Measurements from ENCODE around the gene PARP12. TPM values are rescaled to one million over a fixed set of nuclear protein-coding genes. Genes with fewer than 3 reads are reported as not detected.

Gene PARP12
- total and polyA plus RNA-seq, 10 of the 15 experiments (the other 5 are each of a cell fraction or from before 2014, with no cell fraction given) = 0.98 to 51.8 (median 18.0) TPM

DNA sequence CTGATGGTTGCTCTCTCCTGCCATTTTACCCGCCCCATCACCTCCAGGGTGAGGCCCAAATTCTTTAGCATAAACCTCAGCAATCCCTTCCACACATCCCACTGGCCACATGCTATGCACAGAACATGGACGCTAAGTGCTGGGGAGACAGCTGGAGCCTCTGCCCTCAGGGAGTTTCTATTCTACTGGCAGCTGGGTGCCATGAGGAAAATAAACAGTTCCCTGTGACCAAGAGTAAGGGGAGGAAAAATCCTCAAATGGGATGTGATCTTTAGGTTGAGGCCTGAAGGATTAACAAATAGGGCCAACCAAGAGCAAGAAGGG lies 1.2 kb downstream of the PARP12 start:
- ChIA-PET POLR2A (interaction anchor here (1.3 kb wide), 1 partner anchor 114 kb away, joined by 3 read pairs; no protein-coding TSS in a partner anchor), CTCF (no interaction called here), RAD21 (ENCODE audit: unreplicated experiment) (interaction anchor here (1.9 kb wide), 1 partner anchor 116 kb away, joined by 5 read pairs; the partner anchor contains the start of gene KDM7A), SMC1A (ENCODE audit: uncharacterized antibody, unreplicated experiment) (no interaction called here)
- no peak for FAIRE-seq
- intact Hi-C loops (cut with micrococcal nuclease; ENCODE audit: unreplicated experiment) = no loop called here
- Histone ChIP-seq H4K20me1 (ENCODE audit: control insufficient read depth, insufficient read depth) (peaks cover 4% of the 10 kb centered on the region; the same call in 1 of the 2 replicates), H3K27ac (ENCODE audit: control insufficient read depth, insufficient read depth) (no peak overlapping the region), H2AFZ (ENCODE audit: control insufficient read depth, low read depth, low read length) (no peak overlapping the region), H3K27me3 (replicated peaks in 1 of 2; ENCODE audit: control insufficient read depth in 2 of 2, insufficient read depth in 2 of 2, low read length in 1 of 2) (no peaks in the 10 kb centered on the region; a peak in 1 of 4 replicates), H3K36me3 (ENCODE audit: control insufficient read depth in 2 of 2, insufficient read depth in 2 of 2, low read length in 1 of 2) (no peaks in the 10 kb centered on the region; a peak in 1 of 4 replicates), H3K4me2 (ENCODE audit: control insufficient read depth, insufficient read depth) (peak overlapping the region; percentile 93), H3K79me2 (ENCODE audit: control insufficient read depth, insufficient read depth, low read length) (peaks cover 11% of the 10 kb centered on the region), H3K9me3 (replicated peaks; ENCODE audit: control insufficient read depth, insufficient read depth, low read length) (peaks cover 7% of the 10 kb centered on the region), H3K4me3 (peak overlapping the region; percentile 74), H3K4me1 (ENCODE audit: control insufficient read depth, insufficient read depth, low read length) (peaks cover 11% of the 10 kb centered on the region), H3K9ac (ENCODE audit: control insufficient read depth, insufficient read depth, low read length) (peak overlapping the region; percentile 73)
- no peak for DNase-seq (ENCODE audit: low read depth, low spot score)
- no peak for ATAC-seq
- in situ Hi-C loops (cut with MboI) = no loop called here
- BruUV-seq (replicated peaks) = no TSS peak
- WGBS (ENCODE audit: insufficient coverage, insufficient replicate concordance, low lambda C conversion rate, missing lambda C conversion rate) = 96% methylated on average over 2 of the region's 2 CpGs
- no peak for TF ChIP-seq NFYB (IDR thresholded peaks at IDR 0.05; ENCODE audit: insufficient read depth, low read depth, low read length)
- TF ChIP-seq RELA (IDR thresholded peaks at IDR 0.05; ENCODE audit: borderline replicate concordance, partially characterized antibody) = no peak
- TF ChIP-seq, protein P1, sequence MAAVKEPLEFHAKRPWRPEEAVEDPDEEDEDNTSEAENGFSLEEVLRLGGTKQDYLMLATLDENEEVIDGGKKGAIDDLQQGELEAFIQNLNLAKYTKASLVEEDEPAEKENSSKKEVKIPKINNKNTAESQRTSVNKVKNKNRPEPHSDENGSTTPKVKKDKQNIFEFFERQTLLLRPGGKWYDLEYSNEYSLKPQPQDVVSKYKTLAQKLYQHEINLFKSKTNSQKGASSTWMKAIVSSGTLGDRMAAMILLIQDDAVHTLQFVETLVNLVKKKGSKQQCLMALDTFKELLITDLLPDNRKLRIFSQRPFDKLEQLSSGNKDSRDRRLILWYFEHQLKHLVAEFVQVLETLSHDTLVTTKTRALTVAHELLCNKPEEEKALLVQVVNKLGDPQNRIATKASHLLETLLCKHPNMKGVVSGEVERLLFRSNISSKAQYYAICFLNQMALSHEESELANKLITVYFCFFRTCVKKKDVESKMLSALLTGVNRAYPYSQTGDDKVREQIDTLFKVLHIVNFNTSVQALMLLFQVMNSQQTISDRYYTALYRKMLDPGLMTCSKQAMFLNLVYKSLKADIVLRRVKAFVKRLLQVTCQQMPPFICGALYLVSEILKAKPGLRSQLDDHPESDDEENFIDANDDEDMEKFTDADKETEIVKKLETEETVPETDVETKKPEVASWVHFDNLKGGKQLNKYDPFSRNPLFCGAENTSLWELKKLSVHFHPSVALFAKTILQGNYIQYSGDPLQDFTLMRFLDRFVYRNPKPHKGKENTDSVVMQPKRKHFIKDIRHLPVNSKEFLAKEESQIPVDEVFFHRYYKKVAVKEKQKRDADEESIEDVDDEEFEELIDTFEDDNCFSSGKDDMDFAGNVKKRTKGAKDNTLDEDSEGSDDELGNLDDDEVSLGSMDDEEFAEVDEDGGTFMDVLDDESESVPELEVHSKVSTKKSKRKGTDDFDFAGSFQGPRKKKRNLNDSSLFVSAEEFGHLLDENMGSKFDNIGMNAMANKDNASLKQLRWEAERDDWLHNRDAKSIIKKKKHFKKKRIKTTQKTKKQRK (IDR thresholded peaks at IDR 0.05; ENCODE audit: low read depth, low read length) = no peak
- no peak for TF ChIP-seq POU2F2 (IDR thresholded peaks at IDR 0.05; ENCODE audit: borderline replicate concordance, low read depth, low read length)
- TF ChIP-seq TCF7 (IDR thresholded peaks at IDR 0.05; ENCODE audit: borderline replicate concordance) = no peak
- TF ChIP-seq, protein P2, sequence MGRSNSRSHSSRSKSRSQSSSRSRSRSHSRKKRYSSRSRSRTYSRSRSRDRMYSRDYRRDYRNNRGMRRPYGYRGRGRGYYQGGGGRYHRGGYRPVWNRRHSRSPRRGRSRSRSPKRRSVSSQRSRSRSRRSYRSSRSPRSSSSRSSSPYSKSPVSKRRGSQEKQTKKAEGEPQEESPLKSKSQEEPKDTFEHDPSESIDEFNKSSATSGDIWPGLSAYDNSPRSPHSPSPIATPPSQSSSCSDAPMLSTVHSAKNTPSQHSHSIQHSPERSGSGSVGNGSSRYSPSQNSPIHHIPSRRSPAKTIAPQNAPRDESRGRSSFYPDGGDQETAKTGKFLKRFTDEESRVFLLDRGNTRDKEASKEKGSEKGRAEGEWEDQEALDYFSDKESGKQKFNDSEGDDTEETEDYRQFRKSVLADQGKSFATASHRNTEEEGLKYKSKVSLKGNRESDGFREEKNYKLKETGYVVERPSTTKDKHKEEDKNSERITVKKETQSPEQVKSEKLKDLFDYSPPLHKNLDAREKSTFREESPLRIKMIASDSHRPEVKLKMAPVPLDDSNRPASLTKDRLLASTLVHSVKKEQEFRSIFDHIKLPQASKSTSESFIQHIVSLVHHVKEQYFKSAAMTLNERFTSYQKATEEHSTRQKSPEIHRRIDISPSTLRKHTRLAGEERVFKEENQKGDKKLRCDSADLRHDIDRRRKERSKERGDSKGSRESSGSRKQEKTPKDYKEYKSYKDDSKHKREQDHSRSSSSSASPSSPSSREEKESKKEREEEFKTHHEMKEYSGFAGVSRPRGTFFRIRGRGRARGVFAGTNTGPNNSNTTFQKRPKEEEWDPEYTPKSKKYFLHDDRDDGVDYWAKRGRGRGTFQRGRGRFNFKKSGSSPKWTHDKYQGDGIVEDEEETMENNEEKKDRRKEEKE (IDR thresholded peaks at IDR 0.05) = no peak
- TF ChIP-seq, protein P3, sequence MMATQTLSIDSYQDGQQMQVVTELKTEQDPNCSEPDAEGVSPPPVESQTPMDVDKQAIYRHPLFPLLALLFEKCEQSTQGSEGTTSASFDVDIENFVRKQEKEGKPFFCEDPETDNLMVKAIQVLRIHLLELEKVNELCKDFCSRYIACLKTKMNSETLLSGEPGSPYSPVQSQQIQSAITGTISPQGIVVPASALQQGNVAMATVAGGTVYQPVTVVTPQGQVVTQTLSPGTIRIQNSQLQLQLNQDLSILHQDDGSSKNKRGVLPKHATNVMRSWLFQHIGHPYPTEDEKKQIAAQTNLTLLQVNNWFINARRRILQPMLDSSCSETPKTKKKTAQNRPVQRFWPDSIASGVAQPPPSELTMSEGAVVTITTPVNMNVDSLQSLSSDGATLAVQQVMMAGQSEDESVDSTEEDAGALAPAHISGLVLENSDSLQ (IDR thresholded peaks at IDR 0.05) = no peak
- TF ChIP-seq ZNF217 (IDR thresholded peaks at IDR 0.05) = no peak
- no peak for TF ChIP-seq ZSCAN29 (IDR thresholded peaks at IDR 0.05)
- no peak for TF ChIP-seq ZNF274 (IDR thresholded peaks at IDR 0.05; ENCODE audit: insufficient read depth, insufficient read length)
- TF ChIP-seq, protein P4, sequence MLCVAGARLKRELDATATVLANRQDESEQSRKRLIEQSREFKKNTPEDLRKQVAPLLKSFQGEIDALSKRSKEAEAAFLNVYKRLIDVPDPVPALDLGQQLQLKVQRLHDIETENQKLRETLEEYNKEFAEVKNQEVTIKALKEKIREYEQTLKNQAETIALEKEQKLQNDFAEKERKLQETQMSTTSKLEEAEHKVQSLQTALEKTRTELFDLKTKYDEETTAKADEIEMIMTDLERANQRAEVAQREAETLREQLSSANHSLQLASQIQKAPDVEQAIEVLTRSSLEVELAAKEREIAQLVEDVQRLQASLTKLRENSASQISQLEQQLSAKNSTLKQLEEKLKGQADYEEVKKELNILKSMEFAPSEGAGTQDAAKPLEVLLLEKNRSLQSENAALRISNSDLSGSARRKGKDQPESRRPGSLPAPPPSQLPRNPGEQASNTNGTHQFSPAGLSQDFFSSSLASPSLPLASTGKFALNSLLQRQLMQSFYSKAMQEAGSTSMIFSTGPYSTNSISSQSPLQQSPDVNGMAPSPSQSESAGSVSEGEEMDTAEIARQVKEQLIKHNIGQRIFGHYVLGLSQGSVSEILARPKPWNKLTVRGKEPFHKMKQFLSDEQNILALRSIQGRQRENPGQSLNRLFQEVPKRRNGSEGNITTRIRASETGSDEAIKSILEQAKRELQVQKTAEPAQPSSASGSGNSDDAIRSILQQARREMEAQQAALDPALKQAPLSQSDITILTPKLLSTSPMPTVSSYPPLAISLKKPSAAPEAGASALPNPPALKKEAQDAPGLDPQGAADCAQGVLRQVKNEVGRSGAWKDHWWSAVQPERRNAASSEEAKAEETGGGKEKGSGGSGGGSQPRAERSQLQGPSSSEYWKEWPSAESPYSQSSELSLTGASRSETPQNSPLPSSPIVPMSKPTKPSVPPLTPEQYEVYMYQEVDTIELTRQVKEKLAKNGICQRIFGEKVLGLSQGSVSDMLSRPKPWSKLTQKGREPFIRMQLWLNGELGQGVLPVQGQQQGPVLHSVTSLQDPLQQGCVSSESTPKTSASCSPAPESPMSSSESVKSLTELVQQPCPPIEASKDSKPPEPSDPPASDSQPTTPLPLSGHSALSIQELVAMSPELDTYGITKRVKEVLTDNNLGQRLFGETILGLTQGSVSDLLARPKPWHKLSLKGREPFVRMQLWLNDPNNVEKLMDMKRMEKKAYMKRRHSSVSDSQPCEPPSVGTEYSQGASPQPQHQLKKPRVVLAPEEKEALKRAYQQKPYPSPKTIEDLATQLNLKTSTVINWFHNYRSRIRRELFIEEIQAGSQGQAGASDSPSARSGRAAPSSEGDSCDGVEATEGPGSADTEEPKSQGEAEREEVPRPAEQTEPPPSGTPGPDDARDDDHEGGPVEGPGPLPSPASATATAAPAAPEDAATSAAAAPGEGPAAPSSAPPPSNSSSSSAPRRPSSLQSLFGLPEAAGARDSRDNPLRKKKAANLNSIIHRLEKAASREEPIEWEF (IDR thresholded peaks at IDR 0.05; ENCODE audit: insufficient replicate concordance, low read depth, low read length) = no peak
- TF ChIP-seq MTA3 (IDR thresholded peaks at IDR 0.05; ENCODE audit: borderline replicate concordance, low read length) = no peak
